Forelimb muscle (tissue), 1 donor: ENCODE results near the gene C5orf34. TPM values are rescaled to one million over a fixed set of nuclear protein-coding genes. Genes with fewer than 3 reads are reported as not detected.
"Not testable (repeated sequence)": the region's sequence is repeated elsewhere in the genome, so short reads cannot be mapped to it uniquely, and the experiment has no call there.

Experiments
- DNase-seq: peaks from one replicate; pipeline ENCODE4 v3.0.0-alpha.2; 2013; ENCODE audit warnings: low read depth
- polyA plus RNA-seq: library from polyadenylated mRNA; unstranded; fragments of 120-200 nt; gene quantifications from one replicate; pipeline ENCODE4 v1.2.1, GENCODE V29; 2013; ENCODE audit not compliant: insufficient read length

The C5orf34 gene
- polyA plus RNA-seq, 1 donor, result 2.9 TPM

GRCh38 chr5:43515678-43516048 is 715 bp upstream of the C5orf34 start:
- no peak for DNase-seq

GRCh38 chr5:43514471-43514815 is 505 bp downstream of the C5orf34 start:
- DNase-seq, result peak; percentile 9

GRCh38 chr5:43514025-43514424 is 923 bp downstream of the C5orf34 start:
- no peak for DNase-seq

GRCh38 chr5:43511062-43511461 is 3.9 kb downstream of the C5orf34 start:
- DNase-seq, result not testable (repeated sequence)

GRCh38 chr5:43498581-43498980 is 16.4 kb downstream of the C5orf34 start:
- DNase-seq, result no peak

- DNase-seq, result no peak
Measured at GRCh38 chr5:43497311-43498104, 17.4 kb downstream of the C5orf34 start.

- no peak for DNase-seq
Measured at GRCh38 chr5:43491326-43491725, 23.6 kb downstream of the C5orf34 start.

- DNase-seq, result no peak
Measured at GRCh38 chr5:43486353-43486752, 28.6 kb downstream of the C5orf34 start.

GRCh38 chr5:43485406-43485805 is 29.5 kb downstream of the C5orf34 start:
- DNase-seq, result no peak

GRCh38 chr5:43484106-43484849 is 30.7 kb downstream of the C5orf34 start:
- DNase-seq, result peak; percentile 47

GRCh38 chr5:43483298-43484105 is 31.4 kb downstream of the C5orf34 start, which contains the start of gene TMEM267:
Gene TMEM267, minus strand, starts transcription at chr5:43483865. Its CDS starts 29,896 bp downstream, at chr5:43453969.
- peak; percentile 90 for DNase-seq

GRCh38 chr5:43482490-43483297 is 32.3 kb downstream of the C5orf34 start:
- peak; percentile 2 for DNase-seq

- no peak for DNase-seq
Measured at GRCh38 chr5:43469671-43470391, 45.1 kb downstream of the C5orf34 start.

GRCh38 chr5:43467100-43467499 is 47.8 kb downstream of the C5orf34 start:
- no peak for DNase-seq

- not testable (repeated sequence) for DNase-seq
Measured at GRCh38 chr5:43465455-43465854, 49.5 kb downstream of the C5orf34 start.

GRCh38 chr5:43461066-43461465 is 53.9 kb downstream of the C5orf34 start:
- DNase-seq, result no peak

- no peak for DNase-seq
Measured at GRCh38 chr5:43456556-43456955, 58.4 kb downstream of the C5orf34 start.

- not testable (repeated sequence) for DNase-seq
Measured at GRCh38 chr5:43441575-43441974, 73.4 kb downstream of the C5orf34 start.

- DNase-seq, result no peak
Measured at GRCh38 chr5:43437062-43437660, 77.8 kb downstream of the C5orf34 start.
